NT2/D1 (cell line): ENCODE measurements around the gene SSH2.
"Not testable (repeated sequence)": the region's sequence is repeated elsewhere in the genome, so short reads cannot be mapped to it uniquely, and the experiment has no call there.

Experiments used
- DNase-seq: peaks from one replicate; pipeline ENCODE4 v3.0.0-alpha.2; 2011; ENCODE audit warnings: low read depth, low spot score
- H3K27me3 ChIP-seq: 2 replicates; pipeline ENCODE4 v1.6.0; 2011; ENCODE audit warnings: mild to moderate bottlenecking; ENCODE audit not compliant: insufficient read length, insufficient read depth
- H3K36me3 ChIP-seq: 2 replicates; pipeline ENCODE4 v1.6.1; 2011; ENCODE audit warnings: mild to moderate bottlenecking, low read length, mixed read lengths; ENCODE audit not compliant: insufficient read depth, insufficient read length
- H3K4me1 ChIP-seq: 2 replicates; pipeline ENCODE4 v1.5.1; 2011; ENCODE audit not compliant: insufficient read depth, insufficient read length
- H3K4me3 ChIP-seq: 2 replicates; pipeline ENCODE4 v1.5.1; 2011; ENCODE audit warnings: low read depth; ENCODE audit not compliant: insufficient read length
- H3K9ac ChIP-seq: 2 replicates; pipeline ENCODE4 v1.6.0; 2011; ENCODE audit warnings: low read depth; ENCODE audit not compliant: insufficient read length
- H3K9me3 ChIP-seq: 2 replicates; pipeline ENCODE4 v1.5.1; 2011; ENCODE audit warnings: mild to moderate bottlenecking, low read length; ENCODE audit not compliant: insufficient read depth
- SUZ12 ChIP-seq: IDR thresholded peaks from 2 replicates; pipeline ENCODE4 v1.6.1; 2011; ENCODE audit not compliant: insufficient read length, insufficient read depth; ENCODE audit errors: extremely low read depth
- YY1 ChIP-seq: IDR thresholded peaks from 2 replicates; pipeline ENCODE4 v1.6.1; 2011; ENCODE audit not compliant: insufficient read length, insufficient read depth
- ZNF274 ChIP-seq: IDR thresholded peaks from 2 replicates; pipeline ENCODE4 v1.6.1; 2011; ENCODE audit warnings: mild to moderate bottlenecking, low read depth, low read length

Gene SSH2

GRCh38 chr17:29664743-29665480, 265.1 kb downstream of the SSH2 start:
- Histone ChIP-seq H3K36me3 (peaks cover 9% of the 10 kb centered on the region), H3K4me3 (no peak overlapping the region)

GRCh38 chr17:29663155-29663554, 266.9 kb downstream of the SSH2 start:
- Histone ChIP-seq H3K9me3 (no peaks in the 10 kb centered on the region), H3K9ac (no peak overlapping the region), H3K36me3 (peaks cover 9% of the 10 kb centered on the region), H3K4me1 (no peaks in the 10 kb centered on the region), H3K27me3 (no peaks in the 10 kb centered on the region), H3K4me3 (no peak overlapping the region)
- TF ChIP-seq YY1 (no peak), ZNF274 (no peak), SUZ12 (no peak)
- no peak for DNase-seq

More at GRCh38 chr17:29664743-29665480, 265.1 kb downstream of the SSH2 start:
- no peaks in the 10 kb centered on the region for H3K9me3 ChIP-seq
- TF ChIP-seq YY1 (no peak), ZNF274 (no peak), SUZ12 (no peak)
- H3K27me3 ChIP-seq, result no peaks in the 10 kb centered on the region
- no peak overlapping the region for H3K9ac ChIP-seq
- DNase-seq, result no peak
- H3K4me1 ChIP-seq, result no peaks in the 10 kb centered on the region

GRCh38 chr17:29661213-29661612, 268.8 kb downstream of the SSH2 start:
- Histone ChIP-seq H3K9me3 (no peaks in the 10 kb centered on the region), H3K4me1 (no peaks in the 10 kb centered on the region), H3K27me3 (no peaks in the 10 kb centered on the region), H3K4me3 (no peak overlapping the region), H3K9ac (no peak overlapping the region), H3K36me3 (no peaks in the 10 kb centered on the region)
- DNase-seq, result no peak
- no peak for TF ChIP-seq SUZ12
- TF ChIP-seq YY1, result no peak
- TF ChIP-seq ZNF274, result no peak

- Histone ChIP-seq H3K36me3 (no peaks in the 10 kb centered on the region), H3K27me3 (no peaks in the 10 kb centered on the region), H3K4me1 (no peaks in the 10 kb centered on the region), H3K9me3 (no peaks in the 10 kb centered on the region), H3K9ac (no peak overlapping the region), H3K4me3 (no peak overlapping the region)
- TF ChIP-seq ZNF274 (no peak), SUZ12 (no peak), YY1 (no peak)
- DNase-seq, result no peak
Observed at GRCh38 chr17:29659155-29659554, 270.9 kb downstream of the SSH2 start.

GRCh38 chr17:29655323-29655722, 274.7 kb downstream of the SSH2 start:
- no peak overlapping the region for H3K4me3 ChIP-seq
- H3K9ac ChIP-seq, result no peak overlapping the region
- DNase-seq, result no peak
- no peak for TF ChIP-seq ZNF274
- TF ChIP-seq YY1, result no peak
- TF ChIP-seq SUZ12, result no peak
- H3K36me3 ChIP-seq, result peaks cover 3% of the 10 kb centered on the region
- H3K9me3 ChIP-seq, result no peaks in the 10 kb centered on the region
- H3K4me1 ChIP-seq, result no peaks in the 10 kb centered on the region
- H3K27me3 ChIP-seq, result no peaks in the 10 kb centered on the region

- Histone ChIP-seq H3K4me1 (no peaks in the 10 kb centered on the region), H3K9ac (no peak overlapping the region), H3K27me3 (no peaks in the 10 kb centered on the region), H3K4me3 (no peak overlapping the region), H3K9me3 (no peaks in the 10 kb centered on the region), H3K36me3 (peaks cover 5% of the 10 kb centered on the region)
- no peak for DNase-seq
- TF ChIP-seq YY1, result no peak
- TF ChIP-seq SUZ12, result no peak
- TF ChIP-seq ZNF274, result no peak
Observed at GRCh38 chr17:29653995-29654714, 275.9 kb downstream of the SSH2 start.

GRCh38 chr17:29652976-29653375, 277.1 kb downstream of the SSH2 start:
- no peaks in the 10 kb centered on the region for H3K9me3 ChIP-seq
- no peak overlapping the region for H3K4me3 ChIP-seq
- TF ChIP-seq YY1 (no peak), ZNF274 (no peak), SUZ12 (no peak)
- no peaks in the 10 kb centered on the region for H3K27me3 ChIP-seq
- no peak for DNase-seq
- H3K36me3 ChIP-seq, result peaks cover 7% of the 10 kb centered on the region
- no peak overlapping the region for H3K9ac ChIP-seq
- H3K4me1 ChIP-seq, result no peaks in the 10 kb centered on the region

- H3K4me3 ChIP-seq, DNase-seq, H3K36me3 ChIP-seq, H3K9ac ChIP-seq, H3K9me3 ChIP-seq, H3K27me3 ChIP-seq, H3K4me1 ChIP-seq: not testable (repeated sequence)
Observed at GRCh38 chr17:29651913-29652312, 278.1 kb downstream of the SSH2 start.
